Sigmoid colon (tissue), 4 donors: ENCODE measurements around the gene NDUFS1.

Source experiments
- CTCF ChIP-seq, 4 experiments: fragments of 450-650 bp in 3 of 4; fragments of 200-600 bp in 1 of 4; IDR thresholded peaks; one replicate each; pipeline ENCODE4 v1.5.1; 2016 to 2019; ENCODE audit warnings: antibody characterized with exemption in 4 of 4, mild to moderate bottlenecking in 3 of 4, moderate library complexity in 2 of 4
- EP300 ChIP-seq, 4 donors: sonication (generic); formaldehyde crosslinking; IDR thresholded peaks; one replicate each; pipeline ENCODE4 v1.6.1; 2017; ENCODE audit warnings: antibody characterized with exemption in 4 of 4
- POLR2A ChIP-seq, 2 donors: fragments of 450-650 bp; IDR thresholded peaks; one replicate each; pipeline ENCODE4 v1.6.1; 2016; ENCODE audit warnings: antibody characterized with exemption in 2 of 2, mild to moderate bottlenecking in 2 of 2, moderate library complexity in 2 of 2

GRCh38 chr2:206202446-206202845 is 43.2 kb upstream of the NDUFS1 start:
- TF ChIP-seq CTCF (IDR thresholded peaks at IDR 0.05) (no peak), POLR2A (IDR thresholded peaks at IDR 0.05) (no peak), EP300 (IDR thresholded peaks at IDR 0.05) (no peak)
